ENCODE measurements around the gene ZNF888.

DNA sequence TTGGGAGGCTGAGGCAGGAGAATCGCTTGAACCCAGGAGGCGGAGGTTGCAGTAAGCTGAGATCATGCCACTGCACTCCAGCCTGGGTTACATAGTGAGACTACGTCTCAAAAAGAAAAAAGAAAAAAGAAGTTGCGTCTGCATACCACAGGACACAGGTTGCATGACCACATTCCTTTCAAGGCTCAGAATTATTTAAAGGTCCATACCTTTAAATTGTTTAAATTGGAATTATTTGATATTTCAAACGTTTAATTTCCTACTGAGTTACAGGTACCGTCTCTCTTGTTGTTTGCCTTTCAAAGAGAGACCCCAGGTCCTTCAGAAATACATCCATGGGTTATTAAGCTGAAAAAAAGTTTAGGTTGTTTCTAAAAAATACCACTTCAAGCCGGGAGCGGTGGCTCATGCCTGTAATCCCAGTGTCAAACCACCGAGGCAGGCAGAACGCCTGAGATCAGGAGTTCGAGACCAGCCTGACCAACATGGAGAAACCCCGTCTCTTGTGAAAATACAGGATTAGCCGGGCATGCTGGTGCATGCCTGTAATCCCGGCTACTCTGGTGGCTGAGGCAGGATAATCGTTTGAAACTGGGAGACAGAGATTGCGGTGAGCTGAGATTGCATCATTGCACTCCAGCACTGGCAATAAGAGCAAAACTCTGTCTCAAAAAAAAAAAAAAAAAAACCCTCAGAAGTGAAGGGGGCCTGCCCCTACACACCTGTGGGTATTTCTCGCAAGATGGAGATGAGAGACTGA, 20.8 kb upstream of the ZNF888 start:
- TF ChIP-seq, protein P1, sequence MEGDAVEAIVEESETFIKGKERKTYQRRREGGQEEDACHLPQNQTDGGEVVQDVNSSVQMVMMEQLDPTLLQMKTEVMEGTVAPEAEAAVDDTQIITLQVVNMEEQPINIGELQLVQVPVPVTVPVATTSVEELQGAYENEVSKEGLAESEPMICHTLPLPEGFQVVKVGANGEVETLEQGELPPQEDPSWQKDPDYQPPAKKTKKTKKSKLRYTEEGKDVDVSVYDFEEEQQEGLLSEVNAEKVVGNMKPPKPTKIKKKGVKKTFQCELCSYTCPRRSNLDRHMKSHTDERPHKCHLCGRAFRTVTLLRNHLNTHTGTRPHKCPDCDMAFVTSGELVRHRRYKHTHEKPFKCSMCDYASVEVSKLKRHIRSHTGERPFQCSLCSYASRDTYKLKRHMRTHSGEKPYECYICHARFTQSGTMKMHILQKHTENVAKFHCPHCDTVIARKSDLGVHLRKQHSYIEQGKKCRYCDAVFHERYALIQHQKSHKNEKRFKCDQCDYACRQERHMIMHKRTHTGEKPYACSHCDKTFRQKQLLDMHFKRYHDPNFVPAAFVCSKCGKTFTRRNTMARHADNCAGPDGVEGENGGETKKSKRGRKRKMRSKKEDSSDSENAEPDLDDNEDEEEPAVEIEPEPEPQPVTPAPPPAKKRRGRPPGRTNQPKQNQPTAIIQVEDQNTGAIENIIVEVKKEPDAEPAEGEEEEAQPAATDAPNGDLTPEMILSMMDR (IDR thresholded peaks at IDR 0.05): no peak
- no peak for TF ChIP-seq POLR2A (IDR thresholded peaks at IDR 0.05)
